Dendritic cell treated with granulocyte-macrophage colony-stimulating factor and Interleukin-4, amounts not matched to agents 40 ng/mL and 50 ng/mL, for 4 days (primary cell): ENCODE results near the gene SRF.

Source experiments
- H3K27ac Mint-ChIP-seq: one replicate; pipeline ENCODE4 v1.8.0; 2022; ENCODE audit warnings: mild to moderate bottlenecking, mixed read lengths
- H3K27me3 Mint-ChIP-seq: one replicate; pipeline ENCODE4 v1.8.0; 2022; ENCODE audit warnings: mild to moderate bottlenecking, mixed read lengths
- H3K36me3 Mint-ChIP-seq: one replicate; pipeline ENCODE4 v1.8.0; 2022; ENCODE audit warnings: low read depth, mixed read lengths
- H3K4me1 Mint-ChIP-seq: one replicate; pipeline ENCODE4 v1.8.0; 2022; ENCODE audit warnings: low read depth, mixed read lengths
- H3K4me3 Mint-ChIP-seq: one replicate; pipeline ENCODE4 v1.8.0; 2022; ENCODE audit warnings: mild to moderate bottlenecking, moderate library complexity, mixed read lengths
- H3K9me3 Mint-ChIP-seq: one replicate; pipeline ENCODE4 v1.8.0; 2022; ENCODE audit warnings: mixed read lengths
- intact Hi-C: fragments of 100-400 bp; cut with micrococcal nuclease; formaldehyde crosslinking; loops from one replicate; pipeline ENCODE4 v1.15.0; 2022

SRF gene

GRCh38 chr6:43203029-43203717 lies 32.1 kb downstream of the SRF start:
- Mint-ChIP-seq H3K27me3 (no peaks in the 10 kb centered on the region), H3K36me3 (peaks cover 72% of the 10 kb centered on the region), H3K4me1 (no peaks in the 10 kb centered on the region), H3K9me3 (no peaks in the 10 kb centered on the region), H3K4me3 (no peak overlapping the region), H3K27ac (no peak overlapping the region)
- intact Hi-C loops = no loop called here

- no peaks in the 10 kb centered on the region for H3K27me3 Mint-ChIP-seq
- intact Hi-C loops = no loop called here
- no peaks in the 10 kb centered on the region for H3K9me3 Mint-ChIP-seq
- peaks cover 67% of the 10 kb centered on the region for H3K36me3 Mint-ChIP-seq
- H3K4me3 Mint-ChIP-seq = no peak overlapping the region
- H3K4me1 Mint-ChIP-seq = no peaks in the 10 kb centered on the region
- H3K27ac Mint-ChIP-seq = no peak overlapping the region
Measured at GRCh38 chr6:43203718-43204095, 32.6 kb downstream of the SRF start.

- Mint-ChIP-seq H3K36me3 (peaks cover 65% of the 10 kb centered on the region), H3K4me1 (no peaks in the 10 kb centered on the region), H3K27me3 (no peaks in the 10 kb centered on the region), H3K27ac (no peak overlapping the region), H3K4me3 (no peak overlapping the region), H3K9me3 (no peaks in the 10 kb centered on the region)
- intact Hi-C loops = no loop called here
Measured at GRCh38 chr6:43204271-43205105, 33.4 kb downstream of the SRF start.

- H3K27ac Mint-ChIP-seq = no peak overlapping the region
- no peaks in the 10 kb centered on the region for H3K9me3 Mint-ChIP-seq
- intact Hi-C loops = no loop called here
- H3K4me1 Mint-ChIP-seq = no peaks in the 10 kb centered on the region
- peaks cover 52% of the 10 kb centered on the region for H3K36me3 Mint-ChIP-seq
- no peak overlapping the region for H3K4me3 Mint-ChIP-seq
- no peaks in the 10 kb centered on the region for H3K27me3 Mint-ChIP-seq
Measured at GRCh38 chr6:43205849-43206248, 34.8 kb downstream of the SRF start.

GRCh38 chr6:43207286-43207685 lies 36.2 kb downstream of the SRF start:
- no peaks in the 10 kb centered on the region for H3K4me1 Mint-ChIP-seq
- intact Hi-C loops = no loop called here
- H3K27me3 Mint-ChIP-seq = no peaks in the 10 kb centered on the region
- no peak overlapping the region for H3K27ac Mint-ChIP-seq
- no peaks in the 10 kb centered on the region for H3K9me3 Mint-ChIP-seq
- H3K4me3 Mint-ChIP-seq = no peak overlapping the region
- H3K36me3 Mint-ChIP-seq = peaks cover 47% of the 10 kb centered on the region

- H3K4me3 Mint-ChIP-seq = no peak overlapping the region
- intact Hi-C loops = no loop called here
- peaks cover 47% of the 10 kb centered on the region for H3K36me3 Mint-ChIP-seq
- no peak overlapping the region for H3K27ac Mint-ChIP-seq
- H3K4me1 Mint-ChIP-seq = no peaks in the 10 kb centered on the region
- no peaks in the 10 kb centered on the region for H3K9me3 Mint-ChIP-seq
- no peaks in the 10 kb centered on the region for H3K27me3 Mint-ChIP-seq
Measured at GRCh38 chr6:43211955-43212354, 40.9 kb downstream of the SRF start.

DNA sequence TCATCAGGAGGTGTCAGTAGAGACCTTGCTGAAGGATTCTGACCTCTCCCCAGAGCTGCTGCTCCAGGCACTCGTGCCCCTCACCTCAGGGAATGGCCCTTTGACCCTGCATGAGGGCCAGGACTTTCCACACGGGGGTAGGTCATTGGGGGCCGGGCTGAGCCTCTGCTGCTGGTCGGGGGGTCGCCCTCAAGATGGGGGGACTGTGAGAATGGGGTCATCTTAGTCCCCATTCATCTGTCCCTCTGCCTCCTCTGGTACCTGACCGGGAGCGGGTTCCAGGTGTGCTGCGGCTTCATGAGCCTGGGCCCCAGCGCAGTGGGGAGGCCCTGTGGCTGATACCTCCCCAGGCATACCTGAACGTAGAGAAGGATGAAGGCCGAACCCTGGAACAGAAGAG lies 42.4 kb downstream of the SRF start:
- Mint-ChIP-seq H3K27me3 (no peaks in the 10 kb centered on the region), H3K4me1 (no peaks in the 10 kb centered on the region), H3K27ac (no peak overlapping the region), H3K9me3 (no peaks in the 10 kb centered on the region), H3K36me3 (peaks cover 60% of the 10 kb centered on the region), H3K4me3 (no peak overlapping the region)
- intact Hi-C loops = no loop called here

DNA sequence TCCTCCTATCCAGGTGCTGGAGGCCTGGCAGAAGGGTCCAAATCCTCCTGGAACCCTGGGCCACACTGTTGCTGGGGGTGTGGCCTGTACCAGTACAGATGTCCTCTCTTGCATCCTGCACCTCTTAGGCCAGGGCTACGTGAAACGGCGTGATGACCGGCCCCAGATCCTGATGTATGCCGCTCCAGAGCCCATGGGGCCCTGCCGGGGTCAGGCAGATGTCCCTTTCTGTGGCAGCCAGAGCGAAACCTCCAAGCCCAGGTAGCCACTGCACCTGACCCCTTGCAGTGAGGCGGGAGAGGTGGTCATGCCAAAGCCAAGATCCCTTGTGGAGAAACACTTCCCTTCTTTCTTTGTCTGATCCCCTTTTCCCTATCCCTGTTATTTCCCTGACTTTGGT lies 44.0 kb downstream of the SRF start:
- intact Hi-C loops = no loop called here
- H3K27me3 Mint-ChIP-seq = no peaks in the 10 kb centered on the region
- H3K36me3 Mint-ChIP-seq = peaks cover 70% of the 10 kb centered on the region
- H3K27ac Mint-ChIP-seq = no peak overlapping the region
- H3K4me1 Mint-ChIP-seq = no peaks in the 10 kb centered on the region
- no peaks in the 10 kb centered on the region for H3K9me3 Mint-ChIP-seq
- no peak overlapping the region for H3K4me3 Mint-ChIP-seq

DNA sequence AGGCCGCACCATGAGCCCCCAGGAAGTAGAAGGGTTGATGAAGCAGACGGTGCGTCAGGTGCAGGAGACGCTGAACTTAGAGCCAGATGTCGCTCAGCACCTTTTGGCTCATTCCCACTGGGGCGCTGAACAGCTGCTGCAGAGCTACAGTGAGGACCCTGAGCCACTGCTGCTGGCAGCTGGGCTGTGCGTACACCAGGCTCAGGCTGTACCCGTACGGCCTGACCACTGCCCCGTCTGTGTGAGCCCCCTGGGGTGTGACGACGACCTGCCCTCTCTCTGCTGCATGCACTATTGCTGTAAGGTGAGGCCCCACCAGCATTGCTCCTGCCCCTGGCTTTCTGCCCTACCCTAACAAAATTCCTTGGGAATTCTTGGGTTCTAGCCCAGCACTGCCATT lies 45.1 kb downstream of the SRF start:
- Mint-ChIP-seq H3K4me1 (peaks cover 7% of the 10 kb centered on the region), H3K27ac (no peak overlapping the region), H3K4me3 (no peak overlapping the region), H3K36me3 (peaks cover 81% of the 10 kb centered on the region), H3K9me3 (no peaks in the 10 kb centered on the region), H3K27me3 (no peaks in the 10 kb centered on the region)
- intact Hi-C loops = no loop called here

DNA sequence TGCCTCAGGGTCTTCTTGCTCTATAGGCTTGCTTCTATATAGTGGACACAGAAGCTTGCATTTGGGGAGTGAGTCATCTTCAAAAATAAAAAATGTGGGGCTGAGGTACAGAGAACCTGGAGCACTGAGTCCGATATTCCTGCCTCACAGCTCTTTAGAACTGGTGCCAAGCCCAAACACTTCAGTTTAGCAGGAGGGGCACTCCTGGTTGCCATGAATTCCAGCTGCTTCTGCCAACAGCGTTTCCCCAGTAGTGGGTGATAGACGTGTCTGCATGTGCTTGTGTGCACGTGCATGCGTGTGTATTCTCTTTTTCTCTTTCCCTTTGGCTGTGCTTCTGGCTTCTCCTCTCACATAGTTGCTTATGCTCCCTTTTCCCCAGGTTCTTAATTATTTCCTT lies 46.3 kb downstream of the SRF start:
- intact Hi-C loops = no loop called here
- H3K9me3 Mint-ChIP-seq = no peaks in the 10 kb centered on the region
- no peak overlapping the region for H3K4me3 Mint-ChIP-seq
- H3K27ac Mint-ChIP-seq = no peak overlapping the region
- peaks cover 93% of the 10 kb centered on the region for H3K36me3 Mint-ChIP-seq
- no peaks in the 10 kb centered on the region for H3K27me3 Mint-ChIP-seq
- H3K4me1 Mint-ChIP-seq = peaks cover 15% of the 10 kb centered on the region

DNA sequence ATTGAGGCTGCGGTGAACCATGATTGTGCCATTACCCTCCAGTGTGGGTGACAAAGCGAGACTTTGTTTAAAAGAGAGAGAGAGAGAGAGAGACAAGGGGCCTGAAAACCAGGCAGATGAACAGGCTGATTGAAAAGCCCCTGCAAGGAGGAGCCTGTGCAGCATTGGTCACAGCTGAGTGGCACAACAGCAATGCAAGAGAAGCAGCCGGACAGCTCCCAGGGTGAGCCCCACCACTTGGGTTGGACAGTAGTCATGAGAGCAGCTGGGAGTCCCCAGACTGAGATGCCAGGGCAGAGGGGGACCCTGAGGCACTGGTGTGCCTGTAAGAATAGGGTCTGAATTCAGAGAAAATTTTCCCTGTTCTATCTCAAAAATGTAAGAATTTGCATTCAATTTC lies 48.0 kb downstream of the SRF start:
- Mint-ChIP-seq H3K27ac (no peak overlapping the region), H3K36me3 (peaks cover 96% of the 10 kb centered on the region), H3K9me3 (no peaks in the 10 kb centered on the region), H3K27me3 (no peaks in the 10 kb centered on the region), H3K4me1 (peaks cover 18% of the 10 kb centered on the region), H3K4me3 (no peak overlapping the region)
- intact Hi-C loops = no loop called here

GRCh38 chr6:43219814-43220213 lies 48.7 kb downstream of the SRF start:
- Mint-ChIP-seq H3K27me3 (no peaks in the 10 kb centered on the region), H3K9me3 (no peaks in the 10 kb centered on the region), H3K4me3 (no peak overlapping the region), H3K4me1 (peaks cover 24% of the 10 kb centered on the region), H3K27ac (no peak overlapping the region), H3K36me3 (peaks cover 93% of the 10 kb centered on the region)
- intact Hi-C loops = no loop called here

- Mint-ChIP-seq H3K9me3 (no peaks in the 10 kb centered on the region), H3K36me3 (peaks cover 91% of the 10 kb centered on the region), H3K4me1 (peaks cover 29% of the 10 kb centered on the region), H3K27ac (peak overlapping the region; percentile 67), H3K27me3 (no peaks in the 10 kb centered on the region), H3K4me3 (no peak overlapping the region)
- intact Hi-C loops = no loop called here
Measured at GRCh38 chr6:43220439-43220951, 49.4 kb downstream of the SRF start.

- Mint-ChIP-seq H3K36me3 (peaks cover 91% of the 10 kb centered on the region), H3K27me3 (no peaks in the 10 kb centered on the region), H3K27ac (peak overlapping the region; percentile 67)
Measured at GRCh38 chr6:43221046-43221972, 50.2 kb downstream of the SRF start.

More at GRCh38 chr6:43221046-43221972, 50.2 kb downstream of the SRF start:
- Mint-ChIP-seq H3K4me1 (peaks cover 37% of the 10 kb centered on the region), H3K9me3 (no peaks in the 10 kb centered on the region), H3K4me3 (peak overlapping the region; percentile 18)
- intact Hi-C loops = no loop called here
